SK-N-MC (cell line): ENCODE measurements around the gene PARP4.

Experiments used
- EZH2 ChIP-seq: fragments of 200-600 bp; sonication (generic); IDR thresholded peaks from one replicate; pipeline ENCODE4 v1.6.1; 2017; ENCODE audit warnings: antibody characterized with exemption
- POLR2AphosphoS5 ChIP-seq: IDR thresholded peaks from 2 replicates; pipeline ENCODE4 v1.6.1; 2012; ENCODE audit warnings: mild to moderate bottlenecking, low read depth, low read length, borderline replicate concordance

GRCh38 chr13:24497742-24498141 lies 14.8 kb downstream of the PARP4 start:
- TF ChIP-seq POLR2AphosphoS5: no peak
- TF ChIP-seq EZH2: no peak
